ENCODE results near the gene PRR18. TPM values are rescaled to one million over a fixed set of nuclear protein-coding genes. Genes with fewer than 3 reads are reported as not detected.

PRR18 gene
- total RNA-seq, 1 donor from 2014 or later = 0.14 TPM

DNA sequence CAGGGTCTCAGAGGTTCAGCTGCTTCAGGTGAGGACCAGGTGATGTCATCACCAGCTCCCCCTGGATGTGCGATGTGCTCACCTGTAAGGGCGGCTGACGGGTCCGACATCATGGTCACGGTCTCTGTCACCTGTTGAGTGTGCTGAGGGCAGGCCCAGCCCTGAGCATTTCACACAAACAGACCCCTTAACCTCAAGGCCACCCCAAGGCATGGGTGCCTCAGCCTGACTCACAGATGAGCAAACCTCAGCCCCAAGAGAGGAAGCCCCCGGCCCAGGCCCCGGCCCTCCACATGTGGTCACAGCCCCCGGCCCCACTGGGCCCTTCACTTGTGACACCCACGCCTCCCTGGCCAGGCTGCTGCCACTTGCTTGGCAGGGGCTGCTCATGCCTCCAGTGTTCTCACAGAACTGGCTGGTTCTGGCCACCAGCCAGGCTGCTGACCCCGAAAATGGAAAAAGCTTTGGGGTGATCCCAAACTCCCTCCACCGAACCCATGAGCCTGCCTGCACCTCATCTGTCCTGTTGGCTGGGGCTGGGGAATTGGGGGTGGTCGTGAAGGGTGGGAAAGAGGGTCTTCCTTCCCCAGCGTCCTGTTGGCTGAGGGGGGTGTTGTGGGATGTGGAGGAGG is 33.3 kb downstream of the PRR18 start:
- H3K4me2 ChIP-seq (ENCODE audit: low read length) = no peak overlapping the region
- H3K4me1 ChIP-seq (ENCODE audit: insufficient read depth, low read length) = no peaks in the 10 kb centered on the region
- no peak overlapping the region for H3K4me3 Mint-ChIP-seq (ENCODE audit: unreplicated experiment)
- H3K27ac ChIP-seq (ENCODE audit: low read depth, low read length) = no peak overlapping the region
- peaks cover 31% of the 10 kb centered on the region for H3K27me3 Mint-ChIP-seq (ENCODE audit: low read depth, unreplicated experiment)
- TF ChIP-seq EZH2 (IDR thresholded peaks at IDR 0.05; ENCODE audit: insufficient read depth, low read length) = no peak
- TF ChIP-seq, protein P1, sequence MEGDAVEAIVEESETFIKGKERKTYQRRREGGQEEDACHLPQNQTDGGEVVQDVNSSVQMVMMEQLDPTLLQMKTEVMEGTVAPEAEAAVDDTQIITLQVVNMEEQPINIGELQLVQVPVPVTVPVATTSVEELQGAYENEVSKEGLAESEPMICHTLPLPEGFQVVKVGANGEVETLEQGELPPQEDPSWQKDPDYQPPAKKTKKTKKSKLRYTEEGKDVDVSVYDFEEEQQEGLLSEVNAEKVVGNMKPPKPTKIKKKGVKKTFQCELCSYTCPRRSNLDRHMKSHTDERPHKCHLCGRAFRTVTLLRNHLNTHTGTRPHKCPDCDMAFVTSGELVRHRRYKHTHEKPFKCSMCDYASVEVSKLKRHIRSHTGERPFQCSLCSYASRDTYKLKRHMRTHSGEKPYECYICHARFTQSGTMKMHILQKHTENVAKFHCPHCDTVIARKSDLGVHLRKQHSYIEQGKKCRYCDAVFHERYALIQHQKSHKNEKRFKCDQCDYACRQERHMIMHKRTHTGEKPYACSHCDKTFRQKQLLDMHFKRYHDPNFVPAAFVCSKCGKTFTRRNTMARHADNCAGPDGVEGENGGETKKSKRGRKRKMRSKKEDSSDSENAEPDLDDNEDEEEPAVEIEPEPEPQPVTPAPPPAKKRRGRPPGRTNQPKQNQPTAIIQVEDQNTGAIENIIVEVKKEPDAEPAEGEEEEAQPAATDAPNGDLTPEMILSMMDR (IDR thresholded peaks at IDR 0.05; ENCODE audit: insufficient read depth, low read depth, low read length) = no peak
- H3K36me3 ChIP-seq (ENCODE audit: insufficient read depth, low read length) = no peaks in the 10 kb centered on the region
- H2AFZ ChIP-seq (ENCODE audit: low read depth, low read length) = no peak overlapping the region
- DNase-seq (ENCODE audit: low read depth) (no peak), FAIRE-seq (no peak)
- no peaks in the 10 kb centered on the region for H3K36me3 Mint-ChIP-seq (ENCODE audit: low read depth, unreplicated experiment)
- H4K20me1 ChIP-seq (ENCODE audit: insufficient read depth, low read length) = no peaks in the 10 kb centered on the region
- H3K4me1 Mint-ChIP-seq (ENCODE audit: low read depth, unreplicated experiment) = no peaks in the 10 kb centered on the region
- no peak overlapping the region for H3K27ac Mint-ChIP-seq (ENCODE audit: unreplicated experiment)
- no peak overlapping the region for H3K4me3 ChIP-seq (ENCODE audit: insufficient read depth, low read depth, low read length)
- no peaks in the 10 kb centered on the region for H3K9me3 Mint-ChIP-seq (ENCODE audit: unreplicated experiment)
- H3K27me3 ChIP-seq (ENCODE audit: insufficient read depth, low read length) = peaks cover 7% of the 10 kb centered on the region
- no peaks in the 10 kb centered on the region for H3K9me3 ChIP-seq (ENCODE audit: insufficient read depth, low read depth, low read length)
- no peaks in the 10 kb centered on the region for H3K79me2 ChIP-seq (ENCODE audit: insufficient read depth, low read length)
- H3K9ac ChIP-seq (ENCODE audit: low read length) = no peak overlapping the region

DNA sequence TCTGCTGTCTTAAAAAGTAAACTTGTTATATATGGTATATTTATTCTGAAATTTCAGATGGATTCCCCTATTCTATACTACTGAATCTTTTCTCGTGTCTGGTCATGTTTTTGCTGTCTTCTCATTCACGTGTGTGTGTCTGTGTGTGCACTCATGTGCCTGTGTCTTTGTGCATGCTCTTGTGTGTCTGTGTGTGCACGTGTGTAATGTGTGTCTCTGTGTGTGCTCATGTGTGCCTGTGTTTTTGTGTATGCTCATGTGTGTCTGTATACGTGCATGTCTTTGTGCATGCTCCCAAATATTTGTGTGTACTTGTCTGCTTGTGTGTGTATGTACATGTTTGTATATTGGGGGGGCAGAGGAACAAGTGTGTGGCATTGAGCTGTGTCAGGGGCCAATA is 34.0 kb downstream of the PRR18 start:
- Mint-ChIP-seq H3K9me3 (ENCODE audit: unreplicated experiment) (no peaks in the 10 kb centered on the region), H3K27me3 (ENCODE audit: low read depth, unreplicated experiment) (peaks cover 35% of the 10 kb centered on the region)

DNA sequence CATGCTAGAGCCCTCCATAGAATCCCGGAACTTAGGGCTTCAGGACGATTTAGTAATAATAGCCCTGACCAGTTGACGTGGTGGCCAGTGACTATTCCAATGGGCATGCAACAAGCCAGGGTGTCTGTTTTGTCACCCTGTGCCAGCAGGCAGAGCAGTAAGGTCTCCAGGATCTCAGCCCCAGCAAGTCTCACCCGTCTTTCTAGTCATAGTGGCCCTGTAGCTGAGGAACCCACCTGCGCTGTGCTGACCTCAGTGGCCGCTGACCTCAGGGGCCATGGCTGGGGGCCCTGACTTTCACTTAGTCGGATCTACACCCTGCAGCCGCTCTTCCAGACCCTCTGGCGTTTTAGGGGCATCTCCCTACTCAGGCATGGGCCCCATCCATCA is 36.8 kb downstream of the PRR18 start:
- H3K36me3 Mint-ChIP-seq (ENCODE audit: low read depth, unreplicated experiment) = no peaks in the 10 kb centered on the region
- H3K27ac ChIP-seq (ENCODE audit: low read depth, low read length) = no peak overlapping the region
- no peak overlapping the region for H3K4me2 ChIP-seq (ENCODE audit: low read length)
- no peaks in the 10 kb centered on the region for H3K36me3 ChIP-seq (ENCODE audit: insufficient read depth, low read length)
- H3K9me3 Mint-ChIP-seq (ENCODE audit: unreplicated experiment) = no peaks in the 10 kb centered on the region
- no peak for TF ChIP-seq EZH2 (IDR thresholded peaks at IDR 0.05; ENCODE audit: insufficient read depth, low read length)
- TF ChIP-seq, protein P1 (IDR thresholded peaks at IDR 0.05; ENCODE audit: insufficient read depth, low read depth, low read length) = no peak
- H3K9me3 ChIP-seq (ENCODE audit: insufficient read depth, low read depth, low read length) = no peaks in the 10 kb centered on the region
- H2AFZ ChIP-seq (ENCODE audit: low read depth, low read length) = no peak overlapping the region
- H3K27me3 Mint-ChIP-seq (ENCODE audit: low read depth, unreplicated experiment) = peaks cover 48% of the 10 kb centered on the region
- H3K9ac ChIP-seq (ENCODE audit: low read length) = no peak overlapping the region
- no peak overlapping the region for H3K4me3 ChIP-seq (ENCODE audit: insufficient read depth, low read depth, low read length)
- no peaks in the 10 kb centered on the region for H3K79me2 ChIP-seq (ENCODE audit: insufficient read depth, low read length)
- H3K4me1 ChIP-seq (ENCODE audit: insufficient read depth, low read length) = no peaks in the 10 kb centered on the region
- no peak for DNase-seq (ENCODE audit: low read depth)
- H3K4me1 Mint-ChIP-seq (ENCODE audit: low read depth, unreplicated experiment) = no peaks in the 10 kb centered on the region
- no peaks in the 10 kb centered on the region for H4K20me1 ChIP-seq (ENCODE audit: insufficient read depth, low read length)
- H3K4me3 Mint-ChIP-seq (ENCODE audit: unreplicated experiment) = no peak overlapping the region
- no peak for FAIRE-seq
- no peak overlapping the region for H3K27ac Mint-ChIP-seq (ENCODE audit: unreplicated experiment)
- H3K27me3 ChIP-seq (ENCODE audit: insufficient read depth, low read length) = peaks cover 23% of the 10 kb centered on the region

More for the DNA sequence above, 34.0 kb downstream of the PRR18 start:
- H3K4me1 Mint-ChIP-seq (ENCODE audit: low read depth, unreplicated experiment) = no peaks in the 10 kb centered on the region
- H4K20me1 ChIP-seq (ENCODE audit: insufficient read depth, low read length) = no peaks in the 10 kb centered on the region
- DNase-seq (ENCODE audit: low read depth) (no peak), FAIRE-seq (no peak)
- no peaks in the 10 kb centered on the region for H3K36me3 ChIP-seq (ENCODE audit: insufficient read depth, low read length)
- H3K79me2 ChIP-seq (ENCODE audit: insufficient read depth, low read length) = no peaks in the 10 kb centered on the region
- no peak overlapping the region for H3K4me3 Mint-ChIP-seq (ENCODE audit: unreplicated experiment)
- H3K4me1 ChIP-seq (ENCODE audit: insufficient read depth, low read length) = no peaks in the 10 kb centered on the region
- peaks cover 9% of the 10 kb centered on the region for H3K27me3 ChIP-seq (ENCODE audit: insufficient read depth, low read length)
- H3K27ac Mint-ChIP-seq (ENCODE audit: unreplicated experiment) = no peak overlapping the region
- no peak overlapping the region for H3K27ac ChIP-seq (ENCODE audit: low read depth, low read length)
- H3K9ac ChIP-seq (ENCODE audit: low read length) = no peak overlapping the region
- TF ChIP-seq, protein P1 (IDR thresholded peaks at IDR 0.05; ENCODE audit: insufficient read depth, low read depth, low read length) = no peak
- no peak for TF ChIP-seq EZH2 (IDR thresholded peaks at IDR 0.05; ENCODE audit: insufficient read depth, low read length)
- H3K4me2 ChIP-seq (ENCODE audit: low read length) = no peak overlapping the region
- no peak overlapping the region for H2AFZ ChIP-seq (ENCODE audit: low read depth, low read length)
- no peaks in the 10 kb centered on the region for H3K36me3 Mint-ChIP-seq (ENCODE audit: low read depth, unreplicated experiment)
- no peak overlapping the region for H3K4me3 ChIP-seq (ENCODE audit: insufficient read depth, low read depth, low read length)
- H3K9me3 ChIP-seq (ENCODE audit: insufficient read depth, low read depth, low read length) = no peaks in the 10 kb centered on the region

Data from astrocyte (in vitro differentiated cells and primary cell).